Lower leg skin (tissue), 4 donors: ENCODE data around the gene ZNF653. TPM values are rescaled to one million over a fixed set of nuclear protein-coding genes. Genes with fewer than 3 reads are reported as not detected.

Experiments used
- DNase-seq, 2 donors: peaks; one replicate each; pipeline ENCODE4 v3.0.0-alpha.2; 2019; ENCODE audit warnings: low spot score in 2 of 2
- H3K4me3 ChIP-seq: fragments of 200-600 bp; sonication (generic); 2 replicates; pipeline ENCODE4 v1.5.1; 2017; ENCODE audit warnings: mild to moderate bottlenecking, low read depth; ENCODE audit not compliant: poor library complexity, severe bottlenecking
- POLR2A ChIP-seq, 2 donors: fragments of 450-650 bp; IDR thresholded peaks; one replicate each; pipeline ENCODE4 v1.6.1; 2016 to 2017; ENCODE audit warnings: antibody characterized with exemption in 2 of 2, mild to moderate bottlenecking in 1 of 2, moderate library complexity in 1 of 2
- WGBS, 2 donors: methylation state at CpG; one replicate each; pipeline ENCODE4 v1.1.5; 2018; 5-methylcytosine and 5-hydroxymethylcytosine counted together
- intact Hi-C: fragments of 100-400 bp; cut with DNase I; formaldehyde crosslinking; loops from one replicate; pipeline ENCODE4 v1.15.0; 2023; ENCODE audit warnings: low total_unique reads
- total RNA-seq, 4 donors: library from RNA; depleted of rRNA; stranded (reverse); fragments of >200 nt; gene quantifications; one replicate each; pipeline ENCODE4 v1.1.0, GENCODE V29; 2016
- TF ChIP-seq, protein P1 (sequence below), 3 donors: fragments of 450-650 bp; IDR thresholded peaks; one replicate each; pipeline ENCODE4 v1.5.1; 2016; ENCODE audit warnings: antibody characterized with exemption in 3 of 3, mild to moderate bottlenecking in 3 of 3, moderate library complexity in 2 of 3

The ZNF653 gene
- total RNA-seq, 4 donors from 2014 or later: 8.4 to 16.9 (median 11.6) TPM

DNA sequence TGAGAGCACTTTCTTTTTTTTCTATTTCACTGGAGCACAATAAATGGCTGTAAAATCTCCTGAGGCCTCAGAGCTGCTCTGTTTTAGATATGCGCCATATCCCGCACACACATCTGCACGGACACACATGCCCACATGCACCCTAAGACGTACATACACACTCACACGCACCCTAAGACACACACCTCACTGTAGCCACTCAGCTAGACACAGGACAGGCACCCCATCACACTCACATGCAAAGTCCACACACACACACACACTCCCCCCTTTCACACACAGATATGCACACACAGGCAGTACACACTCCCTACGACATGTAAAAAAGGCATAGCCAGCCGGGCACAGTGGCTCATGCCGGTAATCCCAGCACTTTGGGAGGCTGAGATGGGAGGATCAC is 44.6 kb upstream of the ZNF653 start:
- 84 to 93% methylated on average over 8 of the region's 8 CpGs for WGBS, 2 donors
- intact Hi-C loops: no loop called here
- TF ChIP-seq, protein P1, sequence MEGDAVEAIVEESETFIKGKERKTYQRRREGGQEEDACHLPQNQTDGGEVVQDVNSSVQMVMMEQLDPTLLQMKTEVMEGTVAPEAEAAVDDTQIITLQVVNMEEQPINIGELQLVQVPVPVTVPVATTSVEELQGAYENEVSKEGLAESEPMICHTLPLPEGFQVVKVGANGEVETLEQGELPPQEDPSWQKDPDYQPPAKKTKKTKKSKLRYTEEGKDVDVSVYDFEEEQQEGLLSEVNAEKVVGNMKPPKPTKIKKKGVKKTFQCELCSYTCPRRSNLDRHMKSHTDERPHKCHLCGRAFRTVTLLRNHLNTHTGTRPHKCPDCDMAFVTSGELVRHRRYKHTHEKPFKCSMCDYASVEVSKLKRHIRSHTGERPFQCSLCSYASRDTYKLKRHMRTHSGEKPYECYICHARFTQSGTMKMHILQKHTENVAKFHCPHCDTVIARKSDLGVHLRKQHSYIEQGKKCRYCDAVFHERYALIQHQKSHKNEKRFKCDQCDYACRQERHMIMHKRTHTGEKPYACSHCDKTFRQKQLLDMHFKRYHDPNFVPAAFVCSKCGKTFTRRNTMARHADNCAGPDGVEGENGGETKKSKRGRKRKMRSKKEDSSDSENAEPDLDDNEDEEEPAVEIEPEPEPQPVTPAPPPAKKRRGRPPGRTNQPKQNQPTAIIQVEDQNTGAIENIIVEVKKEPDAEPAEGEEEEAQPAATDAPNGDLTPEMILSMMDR (IDR thresholded peaks at IDR 0.05): no peak
- TF ChIP-seq POLR2A (IDR thresholded peaks at IDR 0.05): no peak
- DNase-seq: no peak
- H3K4me3 ChIP-seq: no peak overlapping the region

DNA sequence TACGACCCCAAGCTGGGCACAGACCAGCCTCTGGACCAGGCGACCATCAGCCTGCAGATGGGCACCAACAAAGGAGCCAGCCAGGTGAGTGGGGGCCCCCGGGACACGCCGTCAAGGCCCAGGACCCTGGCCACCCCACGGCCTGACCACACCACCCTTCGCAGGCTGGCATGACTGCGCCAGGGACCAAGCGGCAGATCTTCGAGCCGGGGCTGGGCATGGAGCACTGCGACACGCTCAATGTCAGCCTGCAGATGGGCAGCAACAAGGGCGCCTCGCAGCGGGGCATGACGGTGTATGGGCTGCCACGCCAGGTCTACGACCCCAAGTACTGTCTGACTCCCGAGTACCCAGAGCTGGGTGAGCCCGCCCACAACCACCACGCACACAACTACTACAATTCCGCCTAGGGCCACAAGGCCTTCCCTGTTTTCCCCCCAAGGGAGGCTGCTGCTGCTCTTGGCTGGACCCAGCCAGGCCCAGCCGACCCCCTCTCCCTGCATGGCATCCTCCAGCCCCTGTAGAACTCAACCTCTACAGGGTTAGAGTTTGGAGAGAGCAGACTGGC is 43.8 kb upstream of the ZNF653 start:
- no peak for DNase-seq
- TF ChIP-seq, protein P1 (IDR thresholded peaks at IDR 0.05): no peak
- no peak for TF ChIP-seq POLR2A (IDR thresholded peaks at IDR 0.05)
- intact Hi-C loops: no loop called here
- H3K4me3 ChIP-seq: no peak overlapping the region
- WGBS, 2 donors: 85 to 92% methylated on average over 22 to 24 of the region's 24 CpGs

DNA sequence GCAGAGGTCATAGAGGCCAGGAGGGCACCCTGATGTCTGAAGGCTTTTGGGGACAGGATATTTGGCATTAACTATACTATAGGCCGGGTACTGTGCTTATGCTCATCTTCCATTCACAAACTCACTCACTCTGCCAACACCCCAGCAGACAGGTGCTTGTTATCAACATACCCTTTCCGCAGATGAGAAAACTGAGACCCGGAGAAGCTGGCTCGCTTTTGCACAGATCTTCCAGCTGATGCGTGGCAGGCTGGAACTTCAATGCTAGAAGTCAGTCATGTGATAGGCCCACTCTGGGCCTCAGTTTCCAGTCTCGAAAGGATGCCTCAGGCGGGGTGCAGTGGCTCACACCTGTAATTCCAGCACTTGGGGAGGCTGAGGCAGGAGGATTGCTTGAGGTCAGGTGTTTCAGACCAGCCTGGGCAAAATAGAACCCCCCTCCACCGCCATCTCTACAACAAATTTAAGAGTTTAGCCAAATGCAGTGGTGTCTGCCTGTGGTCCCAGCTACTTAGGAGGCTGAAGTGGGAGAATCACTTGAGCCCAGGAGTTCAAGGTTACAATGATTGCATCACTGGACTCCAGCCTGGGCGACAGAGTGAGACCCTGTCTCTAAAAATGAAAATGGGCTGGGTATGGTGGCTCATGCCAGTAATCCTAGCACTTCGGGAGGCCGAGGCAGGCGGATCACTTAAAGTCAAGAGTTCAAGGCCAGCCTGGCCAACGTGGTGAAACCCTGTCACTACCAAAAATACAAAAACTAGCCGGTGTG is 42.5 kb upstream of the ZNF653 start:
- H3K4me3 ChIP-seq: no peak overlapping the region
- intact Hi-C loops: no loop called here
- TF ChIP-seq, protein P1 (IDR thresholded peaks at IDR 0.05): no peak
- no peak for DNase-seq
- 90 to 91% methylated on average over 14 of the region's 14 CpGs for WGBS, 2 donors

DNA sequence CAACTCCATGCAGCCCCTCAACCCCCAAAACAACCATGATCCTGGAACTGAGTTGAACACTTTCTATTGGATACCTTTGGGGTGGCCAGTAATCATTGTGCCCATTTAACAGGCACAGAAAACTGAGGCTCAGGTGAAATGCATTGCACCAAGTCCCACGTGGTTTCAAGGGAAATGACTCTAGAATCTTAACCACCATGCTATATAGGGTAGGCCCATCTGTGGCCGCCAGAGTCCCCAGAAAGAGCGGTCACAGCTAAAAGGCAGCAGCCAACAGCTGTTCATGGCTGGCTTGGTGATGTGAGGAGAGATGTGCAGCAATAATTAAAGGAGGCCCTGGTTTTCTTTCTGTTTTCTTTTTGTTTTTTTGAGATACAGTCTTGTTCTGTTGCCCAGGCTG is 35.6 kb upstream of the ZNF653 start:
- no peak for DNase-seq
- intact Hi-C loops: no loop called here
- no peak for TF ChIP-seq POLR2A (IDR thresholded peaks at IDR 0.05)
- TF ChIP-seq, protein P1 (IDR thresholded peaks at IDR 0.05): no peak
- no peak overlapping the region for H3K4me3 ChIP-seq
- WGBS, 2 donors: 77 to 91% methylated on average over 3 of the region's 3 CpGs

DNA sequence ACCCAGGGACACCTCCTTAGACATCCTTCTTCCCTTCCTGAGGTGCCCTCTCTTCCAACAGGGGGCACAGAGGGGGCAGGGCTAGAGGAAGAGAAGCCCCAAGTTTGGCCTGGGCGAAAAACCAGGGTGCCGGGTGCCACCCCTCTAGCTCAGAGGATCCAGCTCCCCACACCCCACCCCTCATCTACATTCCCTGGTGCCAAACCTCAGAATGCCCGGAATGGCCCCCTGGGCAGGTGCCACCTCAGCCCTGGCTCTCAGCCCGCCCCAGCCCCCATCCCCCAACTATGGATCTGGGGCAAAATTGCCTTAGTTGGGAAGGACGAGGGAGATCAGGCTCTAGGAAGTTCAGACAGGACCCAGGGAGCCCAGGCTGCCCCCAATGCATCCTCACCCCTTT is 35.0 kb upstream of the ZNF653 start:
- intact Hi-C loops: no loop called here
- DNase-seq: no peak
- TF ChIP-seq, protein P1 (IDR thresholded peaks at IDR 0.05): no peak
- no peak for TF ChIP-seq POLR2A (IDR thresholded peaks at IDR 0.05)
- H3K4me3 ChIP-seq: no peak overlapping the region
- 59 to 90% methylated on average over 3 to 5 of the region's 5 CpGs for WGBS, 2 donors
